H1 (cell line): Measurements from ENCODE around the gene COL27A1. TPM values are rescaled to one million over a fixed set of nuclear protein-coding genes. Genes with fewer than 3 reads are reported as not detected.

Experiments used
- CTCF ChIA-PET: fragments of 300-600 bp; sonication (Branson Sonifier 250); formaldehyde crosslinking; loops from one replicate; lab custom pipeline; 2021; ENCODE audit not compliant: partially characterized antibody; lab: Charles Lee
- POLR2A ChIA-PET: fragments of 300-600 bp; sonication (Branson Sonifier 250); formaldehyde crosslinking; loops from one replicate; lab custom pipeline; 2021; ENCODE audit warnings: inconsistent platforms; ENCODE audit not compliant: partially characterized antibody; lab: Charles Lee
- DNase-seq, 2 experiments: peaks; one replicate each; pipeline versions ENCODE4 v3.0.0 to v3.0.0-alpha.2; 2010 to 2022; ENCODE audit warnings: low spot score in 2 of 2, low read depth in 1 of 2, mixed read lengths in 1 of 2
- FAIRE-seq: peaks from 2 replicates; lab custom pipeline; 2011; peaks lifted over from hg19 to GRCh38; lab: Jason Lieb, UNC
- H2AFZ ChIP-seq: 2 replicates; pipeline ENCODE4 v1.8.1; 2012; ENCODE audit warnings: low read length, inconsistent platforms
- H2AK5ac ChIP-seq: 2 replicates; pipeline ENCODE4 v1.6.1; 2013; ENCODE audit warnings: low read depth, low read length
- H2BK120ac ChIP-seq: replicated peaks from 2 replicates; pipeline ENCODE3; 2013; ENCODE audit warnings: low read depth, low read length, inconsistent platforms
- H2BK12ac ChIP-seq: 2 replicates; pipeline ENCODE4 v1.6.1; 2013; ENCODE audit warnings: low read depth, low read length
- H2BK15ac ChIP-seq: 2 replicates; pipeline ENCODE4 v1.6.1; 2013; ENCODE audit warnings: low read length
- H2BK20ac ChIP-seq: 2 replicates; pipeline ENCODE4 v1.6.1; 2013; ENCODE audit warnings: low read length
- H2BK5ac ChIP-seq: 2 replicates; pipeline ENCODE4 v1.6.1; 2013; ENCODE audit warnings: low read depth, low read length
- H3K14ac ChIP-seq: 2 replicates; pipeline ENCODE4 v1.6.1; 2013; ENCODE audit warnings: inconsistent platforms; ENCODE audit not compliant: insufficient read length
- H3K18ac ChIP-seq: 2 replicates; pipeline ENCODE4 v1.6.1; 2013; ENCODE audit warnings: low read length; ENCODE audit errors: extremely low read depth
- H3K23ac ChIP-seq: 2 replicates; pipeline ENCODE4 v1.6.1; 2013; ENCODE audit warnings: inconsistent platforms; ENCODE audit not compliant: insufficient read length
- H3K23me2 ChIP-seq: 2 replicates; pipeline ENCODE4 v1.6.1; 2013; ENCODE audit warnings: low read depth, low read length
- H3K27ac ChIP-seq: 2 replicates; pipeline ENCODE4 v1.6.1; 2011; ENCODE audit warnings: low read depth, low read length, inconsistent platforms
- H3K27me3 ChIP-seq, 4 experiments: replicated peaks in 1 of 4; 1 replicate in 1 of 4; 2 replicates in 3 of 4; pipeline versions ENCODE4 v1.6.1 to v1.8.1; 2011 to 2013; ENCODE audit warnings: low read length in 3 of 4, mild to moderate bottlenecking in 3 of 4, inconsistent platforms in 2 of 4, mixed read lengths in 2 of 4, moderate library complexity in 1 of 4; ENCODE audit not compliant: control insufficient read depth in 3 of 4, insufficient read depth in 3 of 4; ENCODE audit errors: extremely low read depth in 1 of 4
- H3K36me3 ChIP-seq, 4 experiments: 2 replicates each; pipeline versions ENCODE4 v1.6.1 to v1.8.1; 2011 to 2013; ENCODE audit warnings: mild to moderate bottlenecking in 4 of 4, low read length in 3 of 4, moderate library complexity in 2 of 4, control low read depth in 1 of 4, inconsistent platforms in 1 of 4; ENCODE audit not compliant: insufficient read depth in 4 of 4, control insufficient read depth in 2 of 4
- H3K4ac ChIP-seq: replicated peaks from 2 replicates; pipeline ENCODE3; 2013; ENCODE audit warnings: low read length, low read depth, mixed read lengths, inconsistent platforms; ENCODE audit not compliant: insufficient read length
- H3K4me1 ChIP-seq, 4 experiments: replicated peaks in 1 of 4; 1 replicate in 1 of 4; 2 replicates in 3 of 4; pipeline versions ENCODE4 v1.6.1 to v1.8.1; 2011 to 2013; ENCODE audit warnings: low read length in 3 of 4, inconsistent platforms in 2 of 4, mixed read lengths in 1 of 4; ENCODE audit not compliant: insufficient read depth in 4 of 4, control insufficient read depth in 3 of 4
- H3K4me2 ChIP-seq, 2 experiments: 2 replicates each; pipeline versions ENCODE4 v1.6.1 to v1.8.1; 2011 to 2013; ENCODE audit warnings: low read depth in 2 of 2, low read length in 2 of 2, control low read depth in 1 of 2, inconsistent platforms in 1 of 2, mild to moderate bottlenecking in 1 of 2; ENCODE audit not compliant: insufficient read depth in 1 of 2
- H3K4me3 ChIP-seq, 4 experiments: fragments of 200-600, 300-600 bp in 1 of 4; sonication (generic), shearing (Covaris generic), sonication (Bioruptor Twin) in 1 of 4; 2 replicates each; pipeline versions ENCODE4 v1.5.1 to v1.8.1; 2011 to 2016; ENCODE audit warnings: low read length in 4 of 4, low read depth in 3 of 4, control low read depth in 2 of 4, inconsistent platforms in 2 of 4, mild to moderate bottlenecking in 2 of 4, mixed read lengths in 1 of 4, moderate library complexity in 1 of 4; ENCODE audit not compliant: insufficient read depth in 2 of 4; ENCODE audit errors: extremely low read depth in 1 of 4
- H3K56ac ChIP-seq: replicated peaks from 2 replicates; pipeline ENCODE3; 2013; ENCODE audit warnings: low read depth, mild to moderate bottlenecking, mixed read lengths, low read length, inconsistent platforms; ENCODE audit not compliant: insufficient read length
- H3K79me1 ChIP-seq: 2 replicates; pipeline ENCODE4 v1.6.1; 2013; ENCODE audit warnings: low read depth, low read length, control low read depth
- H3K79me2 ChIP-seq, 2 experiments: 2 replicates each; pipeline versions ENCODE4 v1.6.1 to v1.8.1; 2012 to 2013; ENCODE audit warnings: low read length in 2 of 2, mild to moderate bottlenecking in 2 of 2, inconsistent platforms in 1 of 2; ENCODE audit not compliant: insufficient read depth in 2 of 2, control insufficient read depth in 1 of 2
- H3K9ac ChIP-seq, 4 experiments: replicated peaks in 1 of 4; 1 replicate in 1 of 4; 2 replicates in 3 of 4; pipeline versions ENCODE4 v1.6.1 to v1.8.1; 2011 to 2013; ENCODE audit warnings: low read depth in 3 of 4, low read length in 3 of 4, control low read depth in 2 of 4, mild to moderate bottlenecking in 2 of 4, moderate library complexity in 2 of 4, inconsistent platforms in 1 of 4; ENCODE audit errors: extremely low read depth in 1 of 4
- H3K9me3 ChIP-seq, 2 experiments: 2 replicates each; pipeline versions ENCODE4 v1.6.1 to v1.8.1; 2012 to 2013; ENCODE audit warnings: mild to moderate bottlenecking in 2 of 2, moderate library complexity in 2 of 2, control low read depth in 1 of 2, inconsistent platforms in 1 of 2, low read depth in 1 of 2, low read length in 1 of 2, mixed read lengths in 1 of 2; ENCODE audit not compliant: insufficient read depth in 2 of 2
- H4K20me1 ChIP-seq, 2 experiments: replicated peaks in 1 of 2; 2 replicates each; pipeline versions ENCODE3 to v1.8.1; 2011 to 2013; ENCODE audit warnings: inconsistent platforms in 2 of 2, low read length in 2 of 2, mild to moderate bottlenecking in 1 of 2; ENCODE audit not compliant: insufficient read depth in 2 of 2, control insufficient read depth in 1 of 2
- H4K5ac ChIP-seq: 2 replicates; pipeline ENCODE4 v1.6.1; 2013; ENCODE audit warnings: low read length, low read depth, mixed read lengths, inconsistent platforms; ENCODE audit not compliant: insufficient read length
- H4K8ac ChIP-seq: 2 replicates; pipeline ENCODE4 v1.8.0; 2013; ENCODE audit warnings: mild to moderate bottlenecking, moderate library complexity, low read length, inconsistent platforms; ENCODE audit not compliant: insufficient read depth; ENCODE audit errors: extremely low read depth
- H4K91ac ChIP-seq: replicated peaks from 2 replicates; pipeline ENCODE3; 2013; ENCODE audit warnings: low read length, mixed read lengths, inconsistent platforms; ENCODE audit not compliant: insufficient read length
- ATF2 ChIP-seq: IDR thresholded peaks from 2 replicates; pipeline ENCODE4 v1.6.1; 2012; ENCODE audit warnings: low read length, inconsistent platforms
- BACH1 ChIP-seq: IDR thresholded peaks from 2 replicates; pipeline ENCODE4 v1.6.1; 2012; ENCODE audit warnings: low read length, improper control_type of control experiment
- BRCA1 ChIP-seq: IDR thresholded peaks from 2 replicates; pipeline ENCODE4 v1.6.1; 2012; ENCODE audit warnings: low read depth, low read length, improper control_type of control experiment
- CHD1 ChIP-seq: IDR thresholded peaks from 2 replicates; pipeline ENCODE4 v1.6.1; 2012; ENCODE audit warnings: low read depth, low read length, improper control_type of control experiment
- CREB1 ChIP-seq: IDR thresholded peaks from 2 replicates; pipeline ENCODE4 v1.6.1; 2012; ENCODE audit warnings: inconsistent platforms
- CTBP2 ChIP-seq: IDR thresholded peaks from 2 replicates; pipeline ENCODE4 v1.7.0; 2011; ENCODE audit warnings: borderline replicate concordance, mild to moderate bottlenecking, moderate library complexity, mixed read lengths, low read length; ENCODE audit not compliant: insufficient read depth, insufficient read length
- EGR1 ChIP-seq: IDR thresholded peaks from 2 replicates; pipeline ENCODE4 v1.6.1; 2011; ENCODE audit warnings: low read depth, low read length, borderline replicate concordance
- EZH2 ChIP-seq: fragments of 200-600 bp; sonication (generic); IDR thresholded peaks from 2 replicates; pipeline ENCODE4 v1.7.1; 2012; ENCODE audit warnings: low read depth, mild to moderate bottlenecking, moderate library complexity, low read length, inconsistent platforms; ENCODE audit not compliant: severe bottlenecking
- HDAC2 ChIP-seq, 2 experiments: fragments of 300-600 bp in 1 of 2; sonication (generic) in 1 of 2; IDR thresholded peaks; 2 replicates each; pipeline ENCODE4 v1.6.1; 2011 to 2012; ENCODE audit warnings: low read depth in 2 of 2, low read length in 2 of 2, mild to moderate bottlenecking in 2 of 2, moderate library complexity in 2 of 2, borderline replicate concordance in 1 of 2, inconsistent platforms in 1 of 2
- PHF8 ChIP-seq: fragments of 200-600 bp; sonication (generic); conservative IDR thresholded peaks from 2 replicates; pipeline ENCODE4 v1.7.1; 2012; ENCODE audit warnings: low read depth, mild to moderate bottlenecking, inconsistent platforms, low read length, moderate library complexity
- RNF2 ChIP-seq: fragments of 200-900, 300-1000 bp; sonication (generic); IDR thresholded peaks from 2 replicates; pipeline ENCODE4 v1.7.1; 2016; ENCODE audit warnings: borderline replicate concordance, low read depth, mild to moderate bottlenecking, antibody characterized with exemption, low read length; ENCODE audit not compliant: poor library complexity, severe bottlenecking; ENCODE audit errors: missing control alignments
- SRF ChIP-seq: IDR thresholded peaks from 2 replicates; pipeline ENCODE4 v1.6.1; 2011; ENCODE audit warnings: mild to moderate bottlenecking, low read depth, low read length, moderate library complexity
- WGBS, 2 experiments: shearing (Covaris generic) in 1 of 2; methylation state at CpG; one replicate each; pipeline versions ENCODE4 v1.1.6 to v1.1.7; 2013 to 2015; ENCODE audit warnings: low lambda C conversion rate in 2 of 2, mixed read lengths in 2 of 2, inconsistent platforms in 1 of 2, low coverage in 1 of 2, missing lambda C conversion rate in 1 of 2; ENCODE audit not compliant: insufficient replicate concordance in 2 of 2, insufficient coverage in 1 of 2, insufficient read length in 1 of 2; ENCODE audit errors: extremely low coverage in 1 of 2, missing lambda C conversion rate in 1 of 2; 5-methylcytosine and 5-hydroxymethylcytosine counted together
- polyA plus RNA-seq, 7 experiments: library from polyadenylated mRNA; depleted of rRNA in 3 of 7; stranded (reverse) in 5 of 7; unstranded in 2 of 7; fragments of >200 nt in 5 of 7; fragments of 200-250 nt in 2 of 7; gene quantifications; 1 replicate in 5 of 7; 2 replicates in 1 of 7; 4 replicates in 1 of 7; pipeline versions ENCODE4 v1.2.1 to v1.2.3, GENCODE V29; 2011 to 2013; ENCODE audit warnings: missing spikeins in 2 of 7, mixed read lengths in 2 of 7
- total RNA-seq: library from RNA; stranded (reverse); fragmentation: NEBNext Ultra II Directional; extraction: Animal tissue kit (Norgen Biotek cat#: 25700); gene quantifications from 2 replicates; pipeline ENCODE4 v1.2.1, GENCODE V29; 2021

COL27A1 gene
- total and polyA plus RNA-seq, 2 of the 8 experiments (the other 6 are each of a cell fraction or from before 2014, with no cell fraction given), result 15.1 to 22.8 TPM

GRCh38 chr9:114179516-114179915 is 24.2 kb downstream of the COL27A1 start:
- no peak overlapping the region for H3K23ac ChIP-seq
- H3K4me2 ChIP-seq, result no peak overlapping the region
- H3K14ac ChIP-seq, result no peak overlapping the region
- H4K20me1 ChIP-seq, result peaks cover 0 to 1% of the 10 kb centered on the region in 2 experiments
- H4K91ac ChIP-seq, result no peak overlapping the region
- no peaks in the 10 kb centered on the region; a peak in 1 of 8 replicates for H3K36me3 ChIP-seq
- H2BK20ac ChIP-seq, result no peak overlapping the region
- H3K27me3 ChIP-seq, result no peaks in the 10 kb centered on the region
- no peak overlapping the region for H4K8ac ChIP-seq
- WGBS, 2 experiments, result 95% methylated on average over 1 of the region's 2 CpGs; no CpG with 5 or more reads in 1 of the 2 experiments
- ChIA-PET CTCF (interaction anchor here (2.7 kb wide), 1 partner anchor 71 kb away, joined by 9 read pairs; no protein-coding TSS in a partner anchor), POLR2A (no interaction called here)
- no peak overlapping the region for H2BK15ac ChIP-seq
- no peak overlapping the region for H3K18ac ChIP-seq
- no peak overlapping the region for H3K27ac ChIP-seq
- no peaks in the 10 kb centered on the region for H3K9me3 ChIP-seq
- no peak overlapping the region for H2BK12ac ChIP-seq
- no peak for FAIRE-seq
- no peak for DNase-seq
- H2BK120ac ChIP-seq, result no peak overlapping the region
- no peak overlapping the region for H3K56ac ChIP-seq
- no peak overlapping the region for H4K5ac ChIP-seq
- H3K4me3 ChIP-seq, result no peak overlapping the region
- no peak overlapping the region for H3K4ac ChIP-seq
- no peak overlapping the region for H2BK5ac ChIP-seq
- 0 out of 2 replicates have a peak, but pooled peaks cover 2% of the 10 kb centered on the region for H3K23me2 ChIP-seq
- no peak overlapping the region for H2AFZ ChIP-seq
- no peak overlapping the region for H3K9ac ChIP-seq
- no peaks in the 10 kb centered on the region; a peak in 1 of 7 replicates for H3K4me1 ChIP-seq
- H3K79me2 ChIP-seq, result no peaks in the 10 kb centered on the region
- no peaks in the 10 kb centered on the region for H3K79me1 ChIP-seq
- H2AK5ac ChIP-seq, result no peak overlapping the region
- TF ChIP-seq HDAC2 (IDR thresholded peaks at IDR 0.05; ENCODE audit: borderline replicate concordance in 1 of 2, low read depth in 2 of 2, low read length in 2 of 2) (no peak), BACH1 (no peak), CREB1 (no peak), EGR1 (no peak), ATF2 (no peak), EZH2 (no peak), BRCA1 (no peak), RNF2 (no peak), CHD1 (no peak), SRF (no peak), PHF8 (no peak), CTBP2 (no peak)
